KOPT-K1 (cell line): ENCODE data around the gene KRT37.
"Not testable (repeated sequence)": the region's sequence is repeated elsewhere in the genome, so short reads cannot be mapped to it uniquely, and the experiment has no call there.

Experiments
- H3K27ac ChIP-seq: fragments of 200-600 bp; sonication (generic); 2 replicates; pipeline ENCODE4 v1.5.1; 2016; ENCODE audit warnings: antibody characterized with exemption, mild to moderate bottlenecking, low read depth, low read length; ENCODE audit not compliant: poor library complexity, severe bottlenecking
- H3K36me3 ChIP-seq: fragments of 200-600 bp; sonication (generic); 2 replicates; pipeline ENCODE4 v1.5.1; 2017; ENCODE audit warnings: antibody characterized with exemption, mild to moderate bottlenecking, low read length, moderate library complexity; ENCODE audit not compliant: insufficient read depth
- H3K9me3 ChIP-seq: fragments of 200-600 bp; sonication (generic); 2 replicates; pipeline ENCODE4 v1.5.1; 2017; ENCODE audit warnings: antibody characterized with exemption, low read length, mild to moderate bottlenecking; ENCODE audit not compliant: insufficient read depth, poor library complexity, severe bottlenecking

KRT37 gene

GRCh38 chr17:41446806-41447205 is 22.4 kb upstream of the KRT37 start:
- Histone ChIP-seq H3K36me3 (no peaks in the 10 kb centered on the region), H3K9me3 (no peaks in the 10 kb centered on the region), H3K27ac (no peak overlapping the region)

GRCh38 chr17:41444640-41445039 is 20.3 kb upstream of the KRT37 start:
- H3K27ac ChIP-seq: no peak overlapping the region
- H3K9me3 ChIP-seq: no peaks in the 10 kb centered on the region
- no peaks in the 10 kb centered on the region for H3K36me3 ChIP-seq

- H3K36me3 ChIP-seq: no peaks in the 10 kb centered on the region
- H3K9me3 ChIP-seq: no peaks in the 10 kb centered on the region
- no peak overlapping the region for H3K27ac ChIP-seq
Observed at GRCh38 chr17:41444186-41444585, 19.8 kb upstream of the KRT37 start.

GRCh38 chr17:41442739-41443138 is 18.4 kb upstream of the KRT37 start:
- Histone ChIP-seq H3K27ac (no peak overlapping the region), H3K9me3 (no peaks in the 10 kb centered on the region), H3K36me3 (no peaks in the 10 kb centered on the region)

- no peaks in the 10 kb centered on the region for H3K36me3 ChIP-seq
- H3K9me3 ChIP-seq: no peaks in the 10 kb centered on the region
- no peak within 1 kb of the TSS for H3K27ac ChIP-seq
Observed at GRCh38 chr17:41440531-41441033, 16.2 kb upstream of the KRT37 start, which contains the start of gene KRT38. Gene KRT38, minus strand, starts transcription at chr17:41440983. Its CDS starts 62 bp downstream, at chr17:41440921.

- H3K27ac ChIP-seq: no peak overlapping the region
- no peaks in the 10 kb centered on the region for H3K9me3 ChIP-seq
- no peaks in the 10 kb centered on the region for H3K36me3 ChIP-seq
Observed at GRCh38 chr17:41439375-41439774, 15.0 kb upstream of the KRT37 start.

GRCh38 chr17:41437769-41438168 is 13.4 kb upstream of the KRT37 start:
- no peaks in the 10 kb centered on the region for H3K36me3 ChIP-seq
- H3K9me3 ChIP-seq: no peaks in the 10 kb centered on the region
- no peak overlapping the region for H3K27ac ChIP-seq

- Histone ChIP-seq H3K36me3 (no peaks in the 10 kb centered on the region), H3K27ac (no peak overlapping the region), H3K9me3 (no peaks in the 10 kb centered on the region)
Observed at GRCh38 chr17:41437254-41437653, 12.9 kb upstream of the KRT37 start.

GRCh38 chr17:41434415-41434814 is 10.0 kb upstream of the KRT37 start:
- Histone ChIP-seq H3K9me3 (no peaks in the 10 kb centered on the region), H3K36me3 (no peaks in the 10 kb centered on the region), H3K27ac (no peak overlapping the region)

- Histone ChIP-seq H3K27ac (no peak overlapping the region), H3K36me3 (no peaks in the 10 kb centered on the region), H3K9me3 (no peaks in the 10 kb centered on the region)
Observed at GRCh38 chr17:41434005-41434404, 9.6 kb upstream of the KRT37 start.

- H3K36me3 ChIP-seq: no peaks in the 10 kb centered on the region
- no peaks in the 10 kb centered on the region for H3K9me3 ChIP-seq
- no peak overlapping the region for H3K27ac ChIP-seq
Observed at GRCh38 chr17:41433586-41433985, 9.2 kb upstream of the KRT37 start.

- H3K36me3 ChIP-seq, H3K27ac ChIP-seq, H3K9me3 ChIP-seq: not testable (repeated sequence)
Observed at GRCh38 chr17:41430376-41430775, 6.0 kb upstream of the KRT37 start.

- no peaks in the 10 kb centered on the region for H3K36me3 ChIP-seq
- no peaks in the 10 kb centered on the region for H3K9me3 ChIP-seq
- H3K27ac ChIP-seq: no peak overlapping the region
Observed at GRCh38 chr17:41429667-41430066, 5.3 kb upstream of the KRT37 start.

GRCh38 chr17:41428591-41429291 is 4.4 kb upstream of the KRT37 start:
- no peaks in the 10 kb centered on the region for H3K36me3 ChIP-seq
- no peaks in the 10 kb centered on the region for H3K9me3 ChIP-seq
- no peak overlapping the region for H3K27ac ChIP-seq

- not testable (repeated sequence) for H3K27ac ChIP-seq, H3K36me3 ChIP-seq, H3K9me3 ChIP-seq
Observed at GRCh38 chr17:41422586-41422985, 1.8 kb downstream of the KRT37 start.

- Histone ChIP-seq H3K27ac (no peak overlapping the region), H3K9me3 (no peaks in the 10 kb centered on the region), H3K36me3 (no peaks in the 10 kb centered on the region)
Observed at GRCh38 chr17:41421617-41422016, 2.8 kb downstream of the KRT37 start.
